HepG2 (cell line): ENCODE results near the gene BOD1L1. TPM values are rescaled to one million over a fixed set of nuclear protein-coding genes. Genes with fewer than 3 reads are reported as not detected.

ENCODE experiments used
- ATAC-seq: fragments of 200-7000 bp; cut with Tn5 transposase; 3 replicates; pipeline ENCODE4 v1.9.1; 2020; ENCODE audit warnings: mild to moderate bottlenecking, moderate library complexity
- BruUV-seq: library from RNA; stranded (reverse); fragments of 400-500 nt; replicated peaks from 2 replicates; lab custom pipeline; 2021; lab: Mats Ljungman, UMichigan
- CTCF ChIA-PET: fragments of 300-600 bp; formaldehyde crosslinking; extraction: SDS; loops from one replicate; lab custom pipeline; 2021; ENCODE audit warnings: low total read pairs, inconsistent platforms, low intra/inter-chr PET ratio; lab: Yijun Ruan, JAX
- POLR2A ChIA-PET: fragments of 350-600 bp; sonication (Branson Sonifier 250); formaldehyde crosslinking; loops from one replicate; lab custom pipeline; 2020; ENCODE audit warnings: antibody characterized with exemption, inconsistent platforms; lab: Yijun Ruan, JAX
- DNase-seq: peaks from one replicate; pipeline ENCODE4 v3.0.0-alpha.2; 2015; ENCODE audit warnings: low spot score
- FAIRE-seq: peaks from 3 replicates; lab custom pipeline; 2011; peaks lifted over from hg19 to GRCh38; lab: Jason Lieb, UNC
- H2AFZ ChIP-seq: one replicate; pipeline ENCODE4 v1.6.1; 2011; ENCODE audit warnings: low read length, inconsistent platforms
- H3K27ac ChIP-seq: fragments of 300-600 bp; 3 replicates; pipeline ENCODE4 v1.8.0; 2011; ENCODE audit warnings: mixed run types, mild to moderate bottlenecking, mixed read lengths, low read length, inconsistent platforms; ENCODE audit not compliant: insufficient read depth; ENCODE audit errors: extremely low read length
- H3K27me3 ChIP-seq, 2 experiments: fragments of 200-600 bp in 1 of 2; 2 replicates in 1 of 2; 3 replicates in 1 of 2; pipeline versions ENCODE4 v1.6.0 to v1.8.0; 2011; ENCODE audit warnings: low read length in 2 of 2, mild to moderate bottlenecking in 2 of 2, moderate library complexity in 2 of 2, inconsistent platforms in 1 of 2; ENCODE audit not compliant: insufficient read depth in 2 of 2, control insufficient read depth in 1 of 2
- H3K36me3 ChIP-seq, 2 experiments: fragments of 200-600 bp in 1 of 2; replicated peaks in 1 of 2; 2 replicates in 1 of 2; 3 replicates in 1 of 2; pipeline versions ENCODE4 v1.5.1 to v1.8.0; 2011; ENCODE audit warnings: low read length in 2 of 2, inconsistent platforms in 1 of 2; ENCODE audit not compliant: insufficient read depth in 2 of 2, control insufficient read depth in 1 of 2
- H3K4me1 ChIP-seq: 2 replicates; pipeline ENCODE4 v1.5.1; 2012; ENCODE audit warnings: low read length, inconsistent platforms; ENCODE audit not compliant: insufficient read depth
- H3K4me2 ChIP-seq: 2 replicates; pipeline ENCODE4 v1.6.0; 2011; ENCODE audit warnings: low read depth, low read length, inconsistent platforms
- H3K4me3 ChIP-seq, 3 experiments: fragments of 200-600 bp in 1 of 3; sonication (generic), shearing (Covaris generic) in 1 of 3; replicated peaks in 1 of 3; 2 replicates each; pipeline ENCODE4 v1.5.1; 2011 to 2016; ENCODE audit warnings: low read length in 3 of 3, inconsistent platforms in 2 of 3, low read depth in 2 of 3, mild to moderate bottlenecking in 2 of 3, control low read depth in 1 of 3, mixed read lengths in 1 of 3; ENCODE audit not compliant: insufficient read depth in 1 of 3
- H3K79me2 ChIP-seq: one replicate; pipeline ENCODE4 v1.6.1; 2011; ENCODE audit warnings: low read length, inconsistent platforms; ENCODE audit not compliant: insufficient read depth
- H3K9ac ChIP-seq: 2 replicates; pipeline ENCODE4 v1.6.0; 2011; ENCODE audit warnings: mild to moderate bottlenecking, low read depth, low read length, inconsistent platforms; ENCODE audit not compliant: insufficient read depth
- H3K9me3 ChIP-seq: 2 replicates; pipeline ENCODE4 v1.5.1; 2012; ENCODE audit warnings: mild to moderate bottlenecking, low read length
- H4K20me1 ChIP-seq: 2 replicates; pipeline ENCODE4 v1.6.0; 2011; ENCODE audit warnings: inconsistent platforms, mild to moderate bottlenecking, low read length, moderate library complexity; ENCODE audit not compliant: insufficient read depth
- RBFOX2 ChIP-seq: fragments of 200-400 bp; formaldehyde crosslinking; IDR thresholded peaks from 2 replicates; pipeline ENCODE4 v1.6.1; 2017; ENCODE audit warnings: low read depth, mild to moderate bottlenecking, low read length
- RFX3 ChIP-seq: IDR thresholded peaks from 2 replicates; pipeline ENCODE4 v1.6.1; 2016; ENCODE audit warnings: missing biosample characterization, missing genetic modification reagents
- SETDB1 ChIP-seq: sonication (generic); formaldehyde crosslinking; IDR thresholded peaks from 2 replicates; pipeline ENCODE4 v1.5.1; 2020; ENCODE audit warnings: missing genetic modification reagents, mild to moderate bottlenecking, borderline replicate concordance
- THAP11 ChIP-seq: IDR thresholded peaks from 2 replicates; pipeline ENCODE4 v1.6.1; 2016; ENCODE audit warnings: missing biosample characterization, missing genetic modification reagents
- ZFP36L1 ChIP-seq: sonication (generic); formaldehyde crosslinking; IDR thresholded peaks from 2 replicates; pipeline ENCODE4 v1.8.0; 2022; ENCODE audit warnings: mild to moderate bottlenecking, missing genetic modification reagents, moderate library complexity
- ZNF143 ChIP-seq: sonication (generic); formaldehyde crosslinking; IDR thresholded peaks from 2 replicates; pipeline ENCODE4 v1.4.0; 2020; ENCODE audit warnings: missing genetic modification reagents
- ZNF20 ChIP-seq: sonication (generic); formaldehyde crosslinking; IDR thresholded peaks from 2 replicates; pipeline ENCODE4 v1.4.0; 2020; ENCODE audit warnings: mild to moderate bottlenecking, moderate library complexity, missing genetic modification reagents
- ZNF570 ChIP-seq: sonication (generic); formaldehyde crosslinking; IDR thresholded peaks from 2 replicates; pipeline ENCODE4 v1.4.0; 2020; ENCODE audit warnings: mild to moderate bottlenecking, missing genetic modification reagents, borderline replicate concordance
- ZNF709 ChIP-seq: sonication (generic); formaldehyde crosslinking; IDR thresholded peaks from 2 replicates; pipeline ENCODE4 v1.5.0; 2020; ENCODE audit warnings: mild to moderate bottlenecking, missing genetic modification reagents
- ZNF768 ChIP-seq: sonication (generic); formaldehyde crosslinking; IDR thresholded peaks from 2 replicates; pipeline ENCODE4 v1.4.0; 2020; ENCODE audit warnings: missing genetic modification reagents
- WGBS: methylation state at CpG from one replicate; pipeline ENCODE4 v1.1.6; 2017; ENCODE audit warnings: low lambda C conversion rate; 5-methylcytosine and 5-hydroxymethylcytosine counted together
- in situ Hi-C: cut with HindIII; loops from 2 replicates; pipeline ENCODE4 v1.10.0; 2017; ENCODE audit warnings: low pct_unique_long_range_greater_than_20kb; ENCODE audit not compliant: extremely low pct_ligation_motif_present
- intact Hi-C: fragments of 100-400 bp; cut with micrococcal nuclease; formaldehyde crosslinking; loops from one replicate; pipeline ENCODE4 v1.10.0; 2022; ENCODE audit not compliant: unreplicated experiment
- polyA plus RNA-seq, 8 experiments: library from polyadenylated mRNA; depleted of rRNA in 3 of 8; stranded (reverse) in 7 of 8; unstranded in 1 of 8; fragments of >200 nt; fragmentation: Illumina TruSeq in 4 of 8; extraction: Trizol in 4 of 8; gene quantifications; 2 replicates each; pipeline versions ENCODE4 v1.2.1 to v1.2.3, GENCODE V29; 2011 to 2016; ENCODE audit warnings: low read depth in 4 of 8, missing spikeins in 1 of 8, mixed read lengths in 1 of 8; ENCODE audit not compliant: insufficient read depth in 1 of 8
- total RNA-seq, 5 experiments: library from RNA; depleted of rRNA; stranded (reverse); fragments of >200 nt; fragmentation: Illumina TruSeq; extraction: Trizol; gene quantifications; 2 replicates each; pipeline ENCODE4 v1.2.3, GENCODE V29; 2016; ENCODE audit warnings: low read depth in 1 of 5
- TF ChIP-seq, protein P1 (sequence below): sonication (generic); formaldehyde crosslinking; IDR thresholded peaks from 2 replicates; pipeline ENCODE4 v1.4.0; 2020; ENCODE audit warnings: missing genetic modification reagents, low read depth, mild to moderate bottlenecking, borderline replicate concordance
- TF ChIP-seq, protein P2 (sequence below): sonication (generic); formaldehyde crosslinking; IDR thresholded peaks from 2 replicates; pipeline ENCODE4 v1.4.0; 2020; ENCODE audit warnings: missing genetic modification reagents
- TF ChIP-seq, protein P3 (sequence below): sonication (generic); formaldehyde crosslinking; IDR thresholded peaks from 2 replicates; pipeline ENCODE4 v1.8.0; 2022; ENCODE audit warnings: mild to moderate bottlenecking, missing genetic modification reagents, borderline replicate concordance

Gene BOD1L1
- total and polyA plus RNA-seq, 2 of the 13 experiments (the other 11 are each of a cell fraction or from before 2014, with no cell fraction given), result 11.7 to 17.9 TPM

DNA sequence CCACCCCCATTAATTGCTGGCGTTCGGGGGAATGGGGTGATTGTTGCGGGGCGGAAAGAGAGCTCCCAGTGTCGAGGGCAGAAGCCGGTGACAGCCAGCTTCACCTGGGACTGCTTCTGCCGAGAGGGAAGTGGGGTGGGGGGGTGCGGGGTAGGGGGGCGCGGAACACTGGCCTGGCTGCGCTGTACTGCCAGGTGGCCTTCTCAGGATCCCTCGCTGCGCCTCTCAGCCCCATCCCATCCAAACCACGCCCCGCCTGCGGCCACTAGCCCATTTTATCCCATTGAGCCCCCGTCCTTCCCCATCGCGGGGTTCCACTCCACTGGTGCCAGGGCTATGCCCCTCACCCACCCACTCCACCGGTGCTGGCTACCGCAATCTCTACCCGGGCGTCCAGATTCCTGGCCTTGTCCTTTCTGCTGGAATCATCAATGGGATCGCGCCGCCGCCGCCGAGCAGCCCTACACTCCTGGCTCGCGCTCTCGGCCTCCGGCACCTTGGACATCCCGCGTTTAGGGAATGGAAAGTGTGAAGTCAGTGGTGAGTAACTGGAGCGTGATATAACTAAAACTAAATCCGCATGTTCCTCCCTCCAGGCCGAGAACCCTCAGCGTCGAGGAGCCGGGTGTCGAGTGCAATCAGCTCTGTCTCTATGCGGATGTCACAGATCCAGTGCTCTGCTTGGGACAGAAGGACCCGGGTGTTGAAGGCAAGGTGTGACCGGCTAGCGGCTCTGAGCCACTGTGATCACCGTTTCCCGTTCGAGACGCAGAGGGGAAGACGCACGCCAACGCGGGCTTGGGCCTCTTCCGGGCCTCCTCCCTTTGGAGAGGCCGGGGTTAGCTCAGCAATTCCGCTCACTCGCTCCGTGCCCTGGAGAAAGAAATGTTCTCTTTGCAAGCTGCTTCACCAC is 103.7 kb downstream of the BOD1L1 start:
- no peak overlapping the region for H3K4me2 ChIP-seq
- no peak for ATAC-seq
- no peaks in the 10 kb centered on the region for H4K20me1 ChIP-seq
- WGBS, result 75% methylated on average over 48 of the region's 59 CpGs
- no peak overlapping the region for H3K4me3 ChIP-seq
- intact Hi-C loops (no loop called here), in situ Hi-C loops (no loop called here)
- no peaks in the 10 kb centered on the region for H3K79me2 ChIP-seq
- H3K27ac ChIP-seq, result no peak overlapping the region
- POLR2A ChIA-PET, result no interaction called here
- H3K36me3 ChIP-seq, result no peaks in the 10 kb centered on the region
- peaks cover 9 to 68% of the 10 kb centered on the region in 2 experiments for H3K27me3 ChIP-seq
- CTCF ChIA-PET, result no interaction called here
- FAIRE-seq, result no peak
- no TSS peak for BruUV-seq
- no peaks in the 10 kb centered on the region for H3K9me3 ChIP-seq
- no peaks in the 10 kb centered on the region for H3K4me1 ChIP-seq
- no peak for DNase-seq
- no peak overlapping the region for H3K9ac ChIP-seq
- H2AFZ ChIP-seq, result no peak overlapping the region
- TF ChIP-seq, protein P1, sequence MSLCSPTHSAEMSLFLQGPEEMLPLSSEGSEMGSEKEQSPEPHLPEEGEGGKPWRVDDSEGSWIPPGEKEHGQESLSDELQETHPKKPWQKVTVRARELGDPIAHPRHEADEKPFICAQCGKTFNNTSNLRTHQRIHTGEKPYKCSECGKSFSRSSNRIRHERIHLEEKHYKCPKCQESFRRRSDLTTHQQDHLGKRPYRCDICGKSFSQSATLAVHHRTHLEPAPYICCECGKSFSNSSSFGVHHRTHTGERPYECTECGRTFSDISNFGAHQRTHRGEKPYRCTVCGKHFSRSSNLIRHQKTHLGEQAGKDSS (CRISPR knock-in tag), result no peak
- TF ChIP-seq ZFP36L1 (CRISPR knock-in tag), result no peak

DNA sequence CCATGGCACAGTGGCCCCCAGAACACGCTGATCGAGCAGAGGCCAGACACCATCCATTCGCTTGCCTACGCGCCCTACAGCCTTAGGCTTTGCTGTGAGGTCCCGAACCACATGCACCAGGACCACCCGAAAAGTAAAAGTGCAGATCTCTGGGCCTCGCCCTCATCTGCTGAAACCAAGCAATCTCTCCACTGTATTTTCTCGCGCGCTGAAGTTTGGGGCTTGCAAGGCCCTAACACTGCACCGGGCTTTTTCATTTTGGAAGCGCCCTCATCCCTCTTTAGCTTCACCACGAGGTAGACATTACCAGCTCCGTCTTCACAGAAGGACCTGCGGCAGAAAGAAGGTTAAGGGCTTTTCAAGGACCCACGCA is 104.4 kb downstream of the BOD1L1 start:
- no peak overlapping the region for H3K9ac ChIP-seq
- H3K27ac ChIP-seq, result no peak overlapping the region

More for the DNA sequence above, 104.4 kb downstream of the BOD1L1 start:
- ChIA-PET POLR2A (no interaction called here), CTCF (no interaction called here)
- 64% methylated on average over 15 of the region's 17 CpGs for WGBS
- in situ Hi-C loops, result no loop called here
- no TSS peak for BruUV-seq
- TF ChIP-seq RBFOX2 (no peak), THAP11 (CRISPR knock-in tag) (no peak), RFX3 (CRISPR knock-in tag) (no peak), ZNF709 (CRISPR knock-in tag) (no peak), ZNF143 (CRISPR knock-in tag) (no peak), ZNF768 (CRISPR knock-in tag) (no peak), SETDB1 (CRISPR knock-in tag) (no peak), ZNF20 (no peak), ZNF570 (CRISPR knock-in tag) (no peak)
- TF ChIP-seq, protein P2, sequence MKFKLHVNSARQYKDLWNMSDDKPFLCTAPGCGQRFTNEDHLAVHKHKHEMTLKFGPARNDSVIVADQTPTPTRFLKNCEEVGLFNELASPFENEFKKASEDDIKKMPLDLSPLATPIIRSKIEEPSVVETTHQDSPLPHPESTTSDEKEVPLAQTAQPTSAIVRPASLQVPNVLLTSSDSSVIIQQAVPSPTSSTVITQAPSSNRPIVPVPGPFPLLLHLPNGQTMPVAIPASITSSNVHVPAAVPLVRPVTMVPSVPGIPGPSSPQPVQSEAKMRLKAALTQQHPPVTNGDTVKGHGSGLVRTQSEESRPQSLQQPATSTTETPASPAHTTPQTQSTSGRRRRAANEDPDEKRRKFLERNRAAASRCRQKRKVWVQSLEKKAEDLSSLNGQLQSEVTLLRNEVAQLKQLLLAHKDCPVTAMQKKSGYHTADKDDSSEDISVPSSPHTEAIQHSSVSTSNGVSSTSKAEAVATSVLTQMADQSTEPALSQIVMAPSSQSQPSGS, result no peak
- TF ChIP-seq, protein P3, sequence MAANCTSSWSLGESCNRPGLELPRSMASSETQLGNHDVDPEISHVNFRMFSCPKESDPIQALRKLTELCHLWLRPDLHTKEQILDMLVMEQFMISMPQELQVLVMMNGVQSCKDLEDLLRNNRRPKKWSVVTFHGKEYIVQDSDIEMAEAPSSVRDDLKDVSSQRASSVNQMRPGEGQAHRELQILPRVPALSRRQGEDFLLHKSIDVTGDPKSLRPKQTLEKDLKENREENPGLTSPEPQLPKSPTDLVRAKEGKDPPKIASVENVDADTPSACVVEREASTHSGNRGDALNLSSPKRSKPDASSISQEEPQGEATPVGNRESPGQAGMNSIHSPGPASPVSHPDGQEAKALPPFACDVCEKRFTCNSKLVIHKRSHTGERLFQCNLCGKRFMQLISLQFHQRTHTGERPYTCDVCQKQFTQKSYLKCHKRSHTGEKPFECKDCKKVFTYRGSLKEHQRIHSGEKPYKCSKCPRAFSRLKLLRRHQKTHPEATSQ (CRISPR knock-in tag), result no peak
- no peaks in the 10 kb centered on the region for H4K20me1 ChIP-seq
- peaks cover 9 to 60% of the 10 kb centered on the region in 2 experiments; a peak in 4 of 5 replicates for H3K27me3 ChIP-seq
- H3K36me3 ChIP-seq, result no peaks in the 10 kb centered on the region
- ATAC-seq (peak; percentile 41), DNase-seq (no peak), FAIRE-seq (no peak)
- H3K79me2 ChIP-seq, result no peaks in the 10 kb centered on the region
- peak overlapping the region; percentile 55; the same call in 1 of the 2 replicates for H3K4me2 ChIP-seq
- H3K9me3 ChIP-seq, result no peaks in the 10 kb centered on the region
- intact Hi-C loops, result no loop called here
- H3K4me1 ChIP-seq, result no peaks in the 10 kb centered on the region
- H2AFZ ChIP-seq, result no peak overlapping the region
- peak overlapping the region in 1 of 3 experiments; percentile 50; a peak in 1 of 6 replicates for H3K4me3 ChIP-seq
